ENCODE data around the gene ZNF267.
"Not testable (repeated sequence)": the region's sequence is repeated elsewhere in the genome, so short reads cannot be mapped to it uniquely, and the experiment has no call there.

ZNF267 gene

GRCh38 chr16:31879937-31880321 lies 6.3 kb downstream of the ZNF267 start:
- no peak for DNase-seq

- peak; percentile 74 to 84 for DNase-seq
Measured at GRCh38 chr16:31880322-31880979, 6.8 kb downstream of the ZNF267 start.

GRCh38 chr16:31886227-31886626 lies 12.6 kb downstream of the ZNF267 start:
- no peak for DNase-seq

- no peak for DNase-seq
Measured at GRCh38 chr16:31888735-31889134, 15.1 kb downstream of the ZNF267 start.

GRCh38 chr16:31892111-31892510 lies 18.5 kb downstream of the ZNF267 start:
- not testable (repeated sequence) for DNase-seq

DNA sequence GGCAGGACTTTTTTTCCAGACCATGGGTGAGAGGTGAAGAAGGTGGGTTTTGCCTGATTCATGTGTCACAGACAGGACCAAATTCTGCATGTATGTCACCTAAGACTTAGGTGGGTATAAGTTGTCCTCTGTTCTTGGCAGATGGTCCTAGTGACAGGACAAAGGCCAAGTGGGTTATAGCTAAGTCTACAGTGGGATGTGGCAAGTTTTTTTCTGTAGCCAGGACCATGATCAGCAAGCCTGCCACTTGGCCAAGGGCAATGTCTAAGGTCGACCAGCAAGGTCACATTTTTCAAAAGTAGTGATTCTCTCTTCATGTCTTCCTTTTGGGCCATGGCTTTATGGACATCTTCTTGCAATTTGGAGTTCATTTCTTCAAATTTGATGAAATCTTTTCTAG lies 20.2 kb downstream of the ZNF267 start:
- no peak for DNase-seq

GRCh38 chr16:31897283-31897682 lies 23.7 kb downstream of the ZNF267 start:
- DNase-seq = no peak

DNA sequence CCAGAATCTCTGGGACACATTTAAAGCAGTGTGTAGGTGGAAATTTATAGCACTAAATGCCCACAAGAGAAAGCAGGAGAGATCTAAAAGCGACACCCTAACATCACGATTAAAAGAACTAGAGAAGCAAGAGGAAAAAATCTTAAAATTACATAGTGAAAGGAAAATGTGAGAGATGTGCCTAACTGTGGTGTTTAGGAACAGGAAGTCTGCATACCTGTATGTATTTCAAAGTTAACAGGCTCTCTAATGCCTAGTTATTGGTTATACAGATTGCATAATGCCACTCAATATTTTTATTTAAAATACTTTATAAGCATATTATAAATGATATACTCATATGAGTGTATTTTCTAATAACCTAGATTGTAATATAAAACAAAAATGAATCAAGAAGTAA lies 25.9 kb downstream of the ZNF267 start:
- DNase-seq = no peak

DNA sequence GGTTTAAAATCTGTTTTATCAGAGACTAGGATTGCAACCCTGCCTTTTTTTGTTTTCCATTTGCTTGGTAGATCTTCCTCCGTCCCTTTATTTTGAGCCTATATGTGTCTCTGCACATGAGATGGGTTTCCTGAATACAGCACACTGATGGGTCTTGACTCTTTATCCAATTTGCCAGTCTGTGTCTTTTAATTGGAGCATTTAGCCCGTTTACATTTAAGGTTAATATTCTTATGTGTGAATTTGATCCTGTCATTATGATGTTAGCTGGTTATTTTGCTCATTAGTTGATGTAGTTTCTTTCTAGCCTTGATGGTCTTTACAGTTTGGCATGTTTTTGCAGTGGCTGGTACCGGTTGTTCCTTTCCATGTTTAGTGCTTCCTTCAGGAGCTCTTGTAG lies 31.0 kb downstream of the ZNF267 start:
- not testable (repeated sequence) for DNase-seq

GRCh38 chr16:31913668-31914067 lies 40.1 kb downstream of the ZNF267 start:
- DNase-seq = no peak

DNA sequence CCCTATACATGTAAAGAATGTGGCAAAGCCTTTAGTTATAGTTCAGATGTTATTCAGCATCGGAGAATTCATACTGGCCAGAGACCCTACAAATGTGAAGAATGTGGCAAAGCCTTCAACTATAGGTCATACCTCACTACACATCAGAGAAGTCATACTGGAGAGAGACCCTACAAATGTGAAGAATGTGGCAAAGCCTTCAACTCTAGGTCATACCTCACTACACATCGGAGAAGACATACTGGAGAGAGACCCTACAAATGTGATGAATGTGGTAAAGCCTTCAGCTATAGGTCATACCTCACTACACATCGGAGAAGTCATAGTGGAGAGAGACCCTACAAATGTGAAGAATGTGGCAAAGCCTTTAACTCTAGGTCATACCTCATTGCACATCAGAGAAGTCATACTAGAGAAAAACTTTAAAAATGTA lies 42.5 kb downstream of the ZNF267 start:
- DNase-seq = no peak

DNA sequence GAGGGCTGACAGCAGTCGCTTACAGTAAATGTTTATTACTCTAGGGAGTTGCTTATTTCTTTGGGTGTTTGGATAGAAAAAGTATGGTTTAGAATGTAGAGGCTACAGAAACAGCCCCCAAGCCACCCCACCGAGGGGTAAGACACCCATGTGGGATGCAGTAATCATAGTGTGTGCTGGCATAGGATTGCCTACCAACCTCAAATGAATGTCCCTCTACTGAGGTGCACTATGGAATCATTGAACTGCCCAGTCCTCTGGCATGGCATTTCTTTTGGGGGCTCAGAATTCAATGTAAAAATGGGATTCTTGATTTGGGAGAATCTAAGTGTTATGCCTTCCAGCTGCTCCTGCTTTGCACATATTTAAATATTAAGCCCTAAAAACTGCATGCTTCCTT lies 46.8 kb downstream of the ZNF267 start:
- DNase-seq = no peak

- not testable (repeated sequence) for DNase-seq
Measured at GRCh38 chr16:31951806-31952205, 78.2 kb downstream of the ZNF267 start.

DNA sequence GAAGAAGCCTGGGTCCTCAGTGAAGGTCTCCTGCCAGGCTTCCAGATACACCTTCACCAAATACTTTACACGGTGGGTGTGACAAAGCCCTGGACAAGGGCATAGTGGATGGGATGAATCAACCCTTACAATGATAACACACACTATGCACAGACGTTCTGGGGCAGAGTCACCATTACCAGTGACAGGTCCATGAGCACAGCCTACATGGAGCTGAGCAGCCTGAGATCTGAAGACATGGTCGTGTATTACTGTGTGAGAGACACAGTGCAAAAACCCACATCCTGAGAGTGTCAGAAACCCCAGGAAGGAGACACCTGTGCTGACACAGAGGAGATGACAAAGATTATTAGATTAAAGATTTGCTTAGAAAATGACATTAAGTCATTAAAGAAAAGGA lies 78.6 kb downstream of the ZNF267 start:
- DNase-seq = not testable (repeated sequence)

GRCh38 chr16:31956221-31956620 lies 82.6 kb downstream of the ZNF267 start:
- DNase-seq = not testable (repeated sequence)

DNA sequence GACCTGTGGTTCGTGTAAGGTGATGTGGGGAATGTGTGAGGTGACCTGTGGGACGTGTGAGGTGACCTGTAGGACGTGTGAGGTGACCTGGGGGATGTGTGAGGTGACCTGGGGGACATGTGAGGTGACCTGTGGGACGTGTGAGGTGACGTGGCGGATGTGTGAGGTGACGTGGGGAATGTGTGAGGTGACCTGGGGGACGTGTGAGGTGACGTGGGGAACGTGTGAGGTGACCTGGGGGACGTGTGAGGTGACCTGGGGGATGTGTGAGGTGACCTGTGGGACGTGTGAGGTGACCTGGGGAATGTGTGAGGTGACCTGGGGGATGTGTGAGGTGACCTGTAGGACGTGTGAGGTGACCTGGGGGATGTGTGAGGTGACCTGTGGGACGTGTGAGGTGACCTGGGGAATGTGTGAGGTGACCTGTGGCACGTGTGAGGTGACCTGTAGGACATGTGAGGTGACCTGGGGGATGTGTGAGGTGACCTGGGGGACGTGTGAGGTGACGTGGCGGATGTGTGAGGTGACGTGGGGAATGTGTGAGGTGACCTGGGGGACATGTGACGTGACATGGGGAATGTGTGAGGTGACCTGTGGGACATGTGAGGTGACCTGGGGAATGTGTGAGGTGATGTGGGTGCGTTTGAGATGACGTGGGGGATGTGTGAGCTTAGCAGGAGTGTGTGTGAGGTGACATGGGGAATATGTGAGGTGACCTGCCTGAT lies 86.7 kb downstream of the ZNF267 start:
- not testable (repeated sequence) for DNase-seq
